ENCODE measurements around the gene MLN.

Gene MLN

DNA sequence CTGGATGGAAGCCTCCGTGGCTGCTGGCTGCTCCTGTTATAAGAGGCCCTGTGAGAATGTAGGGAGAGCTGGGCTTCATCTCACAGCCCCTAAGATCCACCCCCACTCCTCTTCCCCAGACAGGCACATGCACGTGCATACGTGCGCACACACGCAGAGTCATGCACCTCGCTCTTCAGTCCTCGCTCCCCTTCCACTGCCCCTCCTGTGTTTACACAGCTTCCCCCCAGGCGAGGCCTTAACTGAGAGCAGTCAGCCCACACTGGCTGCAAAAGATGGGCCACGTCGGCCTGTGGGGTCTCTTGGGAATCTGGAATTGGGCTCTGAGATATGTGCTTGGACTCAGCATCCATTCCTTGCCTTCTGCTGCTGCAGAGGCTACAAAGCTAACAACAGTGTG, 35.2 kb upstream of the MLN start:
- Histone ChIP-seq H3K9ac (ENCODE audit: low read length) (no peak overlapping the region), H3K36me3 (replicated peaks; ENCODE audit: low read depth, low read length) (no peaks in the 10 kb centered on the region), H3K9me3 (ENCODE audit: insufficient read depth, low read length) (no peaks in the 10 kb centered on the region), H3K27me3 (ENCODE audit: low read depth, low read length) (no peaks in the 10 kb centered on the region; the same call in 1 of the 2 replicates), H3K4me3 (ENCODE audit: low read length) (no peak overlapping the region), H3K79me2 (ENCODE audit: low read length) (no peaks in the 10 kb centered on the region), H3K4me1 (ENCODE audit: low read length) (peaks cover 19% of the 10 kb centered on the region), H4K20me1 (ENCODE audit: insufficient read depth, low read length) (no peaks in the 10 kb centered on the region), H3K27ac (ENCODE audit: low read length) (no peak overlapping the region), H2AFZ (ENCODE audit: low read depth, low read length) (no peak overlapping the region), H3K4me2 (ENCODE audit: low read length) (no peak overlapping the region)
- no peak for TF ChIP-seq EZH2phosphoT487 (IDR thresholded peaks at IDR 0.05; ENCODE audit: low read depth)
- TF ChIP-seq, protein P1, sequence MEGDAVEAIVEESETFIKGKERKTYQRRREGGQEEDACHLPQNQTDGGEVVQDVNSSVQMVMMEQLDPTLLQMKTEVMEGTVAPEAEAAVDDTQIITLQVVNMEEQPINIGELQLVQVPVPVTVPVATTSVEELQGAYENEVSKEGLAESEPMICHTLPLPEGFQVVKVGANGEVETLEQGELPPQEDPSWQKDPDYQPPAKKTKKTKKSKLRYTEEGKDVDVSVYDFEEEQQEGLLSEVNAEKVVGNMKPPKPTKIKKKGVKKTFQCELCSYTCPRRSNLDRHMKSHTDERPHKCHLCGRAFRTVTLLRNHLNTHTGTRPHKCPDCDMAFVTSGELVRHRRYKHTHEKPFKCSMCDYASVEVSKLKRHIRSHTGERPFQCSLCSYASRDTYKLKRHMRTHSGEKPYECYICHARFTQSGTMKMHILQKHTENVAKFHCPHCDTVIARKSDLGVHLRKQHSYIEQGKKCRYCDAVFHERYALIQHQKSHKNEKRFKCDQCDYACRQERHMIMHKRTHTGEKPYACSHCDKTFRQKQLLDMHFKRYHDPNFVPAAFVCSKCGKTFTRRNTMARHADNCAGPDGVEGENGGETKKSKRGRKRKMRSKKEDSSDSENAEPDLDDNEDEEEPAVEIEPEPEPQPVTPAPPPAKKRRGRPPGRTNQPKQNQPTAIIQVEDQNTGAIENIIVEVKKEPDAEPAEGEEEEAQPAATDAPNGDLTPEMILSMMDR (IDR thresholded peaks at IDR 0.05; ENCODE audit: low read depth, low read length), result no peak

GRCh38 chr6:33837971-33838665, 34.3 kb upstream of the MLN start:
- Histone ChIP-seq H3K4me1 (ENCODE audit: low read length) (peaks cover 19% of the 10 kb centered on the region), H3K27me3 (ENCODE audit: low read depth, low read length) (no peaks in the 10 kb centered on the region; the same call in 1 of the 2 replicates), H3K79me2 (ENCODE audit: low read length) (no peaks in the 10 kb centered on the region), H2AFZ (ENCODE audit: low read depth, low read length) (no peak overlapping the region), H3K36me3 (replicated peaks; ENCODE audit: low read depth, low read length) (no peaks in the 10 kb centered on the region), H3K27ac (ENCODE audit: low read length) (no peak overlapping the region), H3K9ac (ENCODE audit: low read length) (no peak overlapping the region), H3K9me3 (ENCODE audit: insufficient read depth, low read length) (no peaks in the 10 kb centered on the region), H3K4me2 (ENCODE audit: low read length) (no peak overlapping the region), H3K4me3 (ENCODE audit: low read length) (no peak overlapping the region), H4K20me1 (ENCODE audit: insufficient read depth, low read length) (no peaks in the 10 kb centered on the region)
- TF ChIP-seq, protein P1 (IDR thresholded peaks at IDR 0.05; ENCODE audit: low read depth, low read length), result no peak
- no peak for TF ChIP-seq EZH2phosphoT487 (IDR thresholded peaks at IDR 0.05; ENCODE audit: low read depth)

DNA sequence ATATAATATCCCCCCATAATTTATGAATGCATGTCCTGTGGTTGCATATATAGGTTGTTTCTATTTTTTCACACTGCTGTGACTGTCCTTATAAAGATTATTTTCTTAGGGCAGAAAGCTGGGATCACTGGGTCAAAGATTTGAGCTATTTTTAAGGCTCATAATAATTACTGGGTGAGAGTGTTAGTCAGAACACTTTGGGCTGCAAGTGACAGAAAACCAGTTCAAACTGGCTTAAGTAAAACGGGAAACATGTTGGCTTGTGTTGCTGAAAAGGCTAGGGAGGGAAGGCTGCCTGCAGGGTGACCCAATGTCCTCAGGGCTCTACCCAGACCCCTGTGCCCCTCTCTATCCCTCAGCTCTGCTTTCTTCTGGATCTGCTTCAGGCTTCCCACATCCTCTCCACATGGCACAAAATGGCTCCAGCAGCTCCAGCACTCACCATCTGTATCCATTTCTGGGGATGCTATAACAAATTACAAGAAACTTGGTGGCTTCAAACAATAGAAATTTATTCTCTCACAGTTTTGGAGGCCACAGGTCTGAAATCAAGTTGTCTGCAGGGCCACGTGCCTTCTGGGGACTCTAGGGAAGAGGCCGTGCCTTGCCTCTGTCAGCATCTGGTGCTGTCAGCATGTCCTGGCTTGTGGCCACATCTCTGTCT, 33.1 kb upstream of the MLN start:
- TF ChIP-seq EZH2phosphoT487 (IDR thresholded peaks at IDR 0.05; ENCODE audit: low read depth), result no peak
- TF ChIP-seq, protein P1 (IDR thresholded peaks at IDR 0.05; ENCODE audit: low read depth, low read length), result no peak
- H3K4me1 ChIP-seq (ENCODE audit: low read length), result peaks cover 12% of the 10 kb centered on the region

More for the DNA sequence above, 33.1 kb upstream of the MLN start:
- Histone ChIP-seq H3K27ac (ENCODE audit: low read length) (no peak overlapping the region), H3K4me3 (ENCODE audit: low read length) (no peak overlapping the region), H3K9me3 (ENCODE audit: insufficient read depth, low read length) (no peaks in the 10 kb centered on the region), H3K79me2 (ENCODE audit: low read length) (no peaks in the 10 kb centered on the region), H2AFZ (ENCODE audit: low read depth, low read length) (no peak overlapping the region), H3K27me3 (ENCODE audit: low read depth, low read length) (no peaks in the 10 kb centered on the region; the same call in 1 of the 2 replicates), H3K36me3 (replicated peaks; ENCODE audit: low read depth, low read length) (no peaks in the 10 kb centered on the region), H3K4me2 (ENCODE audit: low read length) (no peak overlapping the region), H4K20me1 (ENCODE audit: insufficient read depth, low read length) (no peaks in the 10 kb centered on the region), H3K9ac (ENCODE audit: low read length) (no peak overlapping the region)
